Measurements from ENCODE around the gene PTCH1.

PTCH1 gene

DNA sequence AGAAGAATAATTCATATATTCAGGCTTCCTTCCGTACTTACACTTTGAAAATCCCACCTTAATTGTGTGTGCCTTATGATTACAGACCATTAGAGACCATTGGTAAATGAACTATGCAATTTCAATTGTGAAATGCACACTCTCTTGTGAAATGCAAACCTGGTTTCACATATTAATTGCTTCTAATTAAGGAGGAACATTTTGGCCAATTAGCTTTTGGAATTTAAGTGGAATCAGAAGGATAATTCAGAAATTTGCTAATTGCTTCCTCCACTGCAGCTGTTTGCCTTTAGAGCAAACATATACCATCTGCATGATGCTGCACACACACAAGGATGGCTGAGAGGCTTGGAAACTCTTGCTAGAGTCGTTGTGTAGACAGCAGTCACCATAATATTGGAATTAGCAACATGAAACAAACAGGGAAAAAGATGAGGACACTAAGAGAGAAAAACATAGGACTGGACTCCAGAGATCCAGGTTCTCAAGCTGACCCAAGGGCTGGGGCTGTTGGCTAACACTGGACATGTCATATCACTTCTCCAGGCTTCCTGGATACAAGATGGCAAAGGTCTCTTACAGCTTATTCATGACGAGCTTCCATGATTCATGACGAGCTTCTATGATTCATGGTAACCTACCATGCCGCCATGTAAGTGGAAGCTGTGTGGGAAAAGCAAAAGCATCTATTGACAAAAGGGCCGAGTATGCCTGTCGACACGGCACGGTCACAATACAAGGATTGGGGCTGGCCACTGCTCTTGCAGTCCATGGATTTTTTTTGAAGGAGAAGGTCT, 78.0 kb downstream of the PTCH1 start:
- FAIRE-seq (no peak), DNase-seq (ENCODE audit: insufficient read length, low spot score) (no peak)
- TF ChIP-seq, protein P1, sequence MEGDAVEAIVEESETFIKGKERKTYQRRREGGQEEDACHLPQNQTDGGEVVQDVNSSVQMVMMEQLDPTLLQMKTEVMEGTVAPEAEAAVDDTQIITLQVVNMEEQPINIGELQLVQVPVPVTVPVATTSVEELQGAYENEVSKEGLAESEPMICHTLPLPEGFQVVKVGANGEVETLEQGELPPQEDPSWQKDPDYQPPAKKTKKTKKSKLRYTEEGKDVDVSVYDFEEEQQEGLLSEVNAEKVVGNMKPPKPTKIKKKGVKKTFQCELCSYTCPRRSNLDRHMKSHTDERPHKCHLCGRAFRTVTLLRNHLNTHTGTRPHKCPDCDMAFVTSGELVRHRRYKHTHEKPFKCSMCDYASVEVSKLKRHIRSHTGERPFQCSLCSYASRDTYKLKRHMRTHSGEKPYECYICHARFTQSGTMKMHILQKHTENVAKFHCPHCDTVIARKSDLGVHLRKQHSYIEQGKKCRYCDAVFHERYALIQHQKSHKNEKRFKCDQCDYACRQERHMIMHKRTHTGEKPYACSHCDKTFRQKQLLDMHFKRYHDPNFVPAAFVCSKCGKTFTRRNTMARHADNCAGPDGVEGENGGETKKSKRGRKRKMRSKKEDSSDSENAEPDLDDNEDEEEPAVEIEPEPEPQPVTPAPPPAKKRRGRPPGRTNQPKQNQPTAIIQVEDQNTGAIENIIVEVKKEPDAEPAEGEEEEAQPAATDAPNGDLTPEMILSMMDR (IDR thresholded peaks at IDR 0.05; ENCODE audit: insufficient read depth, missing control alignments), result no peak

DNA sequence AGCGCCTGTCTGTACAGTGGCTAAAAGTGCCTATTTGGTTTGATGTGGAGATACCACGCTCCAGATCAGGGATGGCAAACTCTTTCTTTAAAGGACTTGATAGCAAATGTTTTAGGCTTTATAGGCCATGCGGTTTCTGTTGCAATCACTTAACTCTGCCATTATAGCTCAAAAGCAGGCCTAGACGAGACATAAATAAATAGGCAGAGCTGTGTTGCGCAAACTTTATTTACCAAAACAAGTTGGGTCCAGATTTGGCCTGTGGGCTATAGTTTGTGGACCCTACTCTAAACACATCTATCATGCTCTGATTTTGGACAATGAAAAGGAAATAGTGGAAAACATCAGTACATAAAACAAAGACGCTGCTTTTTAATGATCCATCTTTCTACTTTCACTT, 79.2 kb downstream of the PTCH1 start:
- DNase-seq (ENCODE audit: insufficient read length, low spot score) (no peak), FAIRE-seq (no peak)
- TF ChIP-seq, protein P1 (IDR thresholded peaks at IDR 0.05; ENCODE audit: insufficient read depth, missing control alignments), result no peak

DNA sequence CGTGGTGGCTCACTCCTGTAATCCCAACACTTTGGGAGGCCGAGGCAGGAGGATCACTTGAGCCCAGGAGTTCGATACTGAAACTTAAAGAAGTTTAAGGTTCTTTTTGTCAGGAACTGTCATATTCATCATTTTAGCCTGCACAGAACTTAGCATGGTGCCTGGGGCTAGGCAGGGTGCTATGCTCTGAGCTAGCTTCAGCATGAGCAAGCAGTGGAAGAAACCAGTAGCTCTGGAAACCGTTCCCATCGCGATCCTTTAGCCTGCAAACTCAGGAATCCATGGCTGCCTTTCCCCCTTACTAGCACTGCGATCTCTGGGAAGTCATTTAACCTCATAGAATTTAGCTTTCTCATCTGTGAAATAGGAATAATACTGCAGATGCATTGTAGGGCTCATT, 80.4 kb downstream of the PTCH1 start:
- FAIRE-seq, result no peak
- TF ChIP-seq, protein P1 (IDR thresholded peaks at IDR 0.05; ENCODE audit: insufficient read depth, missing control alignments), result no peak
- no peak for DNase-seq (ENCODE audit: insufficient read length, low spot score)

DNA sequence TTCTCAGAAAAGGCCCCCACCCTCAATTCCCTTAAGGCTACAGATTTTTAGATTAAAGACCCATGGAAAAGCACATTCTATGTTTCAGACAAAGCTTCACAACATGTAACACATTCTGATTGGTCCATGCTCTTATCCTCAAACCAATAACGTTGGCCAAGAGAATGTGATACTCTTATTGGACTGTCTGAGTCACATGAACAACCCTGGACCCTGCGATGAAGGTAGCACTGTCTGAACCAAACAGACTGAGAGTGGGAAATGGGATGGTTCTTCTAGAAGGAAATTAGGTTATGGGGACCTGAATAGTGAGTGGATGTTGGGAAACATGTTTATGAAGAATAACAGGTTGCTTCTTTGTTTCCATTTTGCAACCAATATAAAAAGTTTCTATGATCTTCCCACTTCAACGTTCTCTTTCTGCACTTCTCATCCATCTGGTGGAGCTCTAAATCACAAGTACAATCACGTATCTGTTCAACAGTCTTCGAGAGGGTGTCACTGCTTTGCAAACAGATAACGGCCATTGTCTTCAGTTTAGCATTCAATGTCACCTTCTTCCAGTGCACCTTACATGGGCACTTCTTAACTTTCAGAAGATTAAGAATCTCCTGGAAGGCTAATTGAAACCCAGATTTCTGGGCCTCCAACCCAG, 81.6 kb downstream of the PTCH1 start:
- TF ChIP-seq, protein P1 (IDR thresholded peaks at IDR 0.05; ENCODE audit: insufficient read depth, missing control alignments), result no peak
- FAIRE-seq, result no peak
- no peak for DNase-seq (ENCODE audit: insufficient read length, low spot score)

DNA sequence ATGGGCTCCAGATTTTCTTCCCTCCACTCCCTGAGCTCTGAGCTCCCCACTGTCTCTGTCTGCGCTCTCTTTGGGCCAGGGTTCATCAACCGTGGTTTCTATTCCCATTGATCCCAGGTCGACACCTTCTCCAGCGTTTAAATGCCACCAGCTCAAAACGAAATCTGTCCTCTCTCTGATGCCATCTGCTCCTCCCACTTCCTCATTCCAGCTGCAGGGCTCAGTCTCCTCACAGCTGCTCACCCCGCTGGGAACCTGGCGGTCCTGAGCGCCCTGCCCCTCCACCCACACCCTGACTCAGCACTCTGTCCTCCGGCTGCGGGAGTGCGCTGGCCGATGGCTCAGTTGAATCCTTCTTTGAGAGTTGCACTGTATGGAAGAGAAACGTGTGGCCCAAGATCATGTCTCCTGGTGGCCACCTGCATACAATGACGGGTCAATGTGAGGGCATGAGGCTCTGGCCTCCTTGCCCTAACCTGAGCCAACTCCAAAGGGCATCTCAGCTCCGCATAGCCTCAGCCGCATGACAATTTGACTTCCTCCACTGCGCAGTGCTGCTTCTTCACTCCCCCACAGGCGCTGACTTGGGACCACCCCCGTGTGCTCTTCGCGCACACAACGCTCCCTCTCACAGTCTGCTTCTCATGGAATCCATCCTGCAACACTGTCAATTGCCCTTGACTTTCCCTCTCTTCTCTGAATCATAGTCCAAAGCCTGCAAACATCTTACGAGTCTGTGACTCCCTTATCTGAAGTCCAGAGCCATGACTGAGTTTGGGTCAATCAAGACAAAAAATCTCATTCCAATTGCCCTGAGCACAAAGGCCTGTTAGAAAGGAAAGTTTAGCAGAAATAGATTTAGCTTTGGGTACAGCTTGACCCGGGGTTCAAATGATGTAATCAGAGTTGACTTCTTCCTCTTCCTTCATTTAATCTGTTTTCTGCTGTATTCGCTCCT, 82.4 kb downstream of the PTCH1 start:
- TF ChIP-seq, protein P1 (IDR thresholded peaks at IDR 0.05; ENCODE audit: insufficient read depth, missing control alignments), result no peak
- no peak for DNase-seq (ENCODE audit: insufficient read length, low spot score)
- FAIRE-seq, result no peak

DNA sequence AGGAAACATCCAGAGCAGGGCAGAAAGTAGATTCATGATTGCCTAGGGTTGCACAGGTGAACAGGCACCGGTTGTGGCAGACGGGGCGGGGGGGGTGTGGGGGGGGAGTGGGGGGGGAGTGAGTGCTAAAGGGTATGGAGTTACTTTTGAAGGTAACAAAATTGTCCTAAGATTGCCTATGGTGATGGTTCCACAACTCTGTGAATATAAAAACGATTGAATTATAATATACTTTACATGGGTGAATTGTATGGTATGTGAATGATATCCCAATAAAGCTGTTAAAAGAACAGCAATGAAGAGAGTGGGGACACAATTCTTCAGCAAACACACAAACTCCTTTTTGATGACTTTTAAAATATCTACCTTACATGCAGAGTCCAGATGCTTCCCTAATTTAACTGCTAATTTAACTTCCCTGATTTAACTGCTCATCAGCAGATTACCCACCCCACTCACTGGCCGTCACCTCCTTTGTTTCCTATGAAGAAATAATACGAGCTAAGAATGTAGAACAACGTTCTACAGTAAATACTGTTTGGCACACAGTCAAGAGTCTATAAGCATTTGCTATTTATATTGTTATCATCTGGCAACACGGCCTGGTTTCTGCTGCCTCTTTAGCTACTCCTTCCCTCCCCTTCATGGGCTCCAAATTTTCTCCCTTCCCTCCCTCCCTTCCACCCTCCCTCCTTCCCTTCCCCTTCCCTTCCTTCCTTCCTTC, 83.5 kb downstream of the PTCH1 start:
- TF ChIP-seq, protein P1 (IDR thresholded peaks at IDR 0.05; ENCODE audit: insufficient read depth, missing control alignments), result no peak
- DNase-seq (ENCODE audit: insufficient read length, low spot score), result no peak
- FAIRE-seq, result no peak
